HG03280 (cell line): ENCODE results near the gene MSI2.

Experiments
- ATAC-seq: cut with Tn5 transposase; IDR thresholded peaks from one replicate; pipeline ENCODE4 v1.9.1; 2021; ENCODE audit warnings: mild to moderate bottlenecking, moderate library complexity; ENCODE audit not compliant: unreplicated experiment

Gene MSI2

DNA sequence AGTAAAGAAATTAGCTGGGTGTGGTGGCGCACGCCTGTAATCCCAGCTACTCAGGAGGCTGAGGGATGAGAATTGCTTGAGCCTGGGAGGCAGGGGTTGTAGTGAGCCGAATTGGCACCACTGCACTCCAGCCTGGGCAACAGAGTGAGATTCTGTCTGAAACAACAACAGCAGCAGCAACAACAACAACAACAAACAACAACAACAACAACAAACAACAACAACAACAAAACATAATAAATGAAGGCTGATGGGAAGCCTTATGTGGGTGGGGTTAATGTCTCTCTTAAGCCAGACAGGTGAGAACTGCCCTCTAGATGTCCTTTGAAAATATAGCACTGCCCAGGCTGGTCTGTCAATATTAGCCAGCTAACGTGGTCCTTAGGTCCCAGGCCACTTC lies 107.3 kb downstream of the MSI2 start:
- no peak for ATAC-seq

DNA sequence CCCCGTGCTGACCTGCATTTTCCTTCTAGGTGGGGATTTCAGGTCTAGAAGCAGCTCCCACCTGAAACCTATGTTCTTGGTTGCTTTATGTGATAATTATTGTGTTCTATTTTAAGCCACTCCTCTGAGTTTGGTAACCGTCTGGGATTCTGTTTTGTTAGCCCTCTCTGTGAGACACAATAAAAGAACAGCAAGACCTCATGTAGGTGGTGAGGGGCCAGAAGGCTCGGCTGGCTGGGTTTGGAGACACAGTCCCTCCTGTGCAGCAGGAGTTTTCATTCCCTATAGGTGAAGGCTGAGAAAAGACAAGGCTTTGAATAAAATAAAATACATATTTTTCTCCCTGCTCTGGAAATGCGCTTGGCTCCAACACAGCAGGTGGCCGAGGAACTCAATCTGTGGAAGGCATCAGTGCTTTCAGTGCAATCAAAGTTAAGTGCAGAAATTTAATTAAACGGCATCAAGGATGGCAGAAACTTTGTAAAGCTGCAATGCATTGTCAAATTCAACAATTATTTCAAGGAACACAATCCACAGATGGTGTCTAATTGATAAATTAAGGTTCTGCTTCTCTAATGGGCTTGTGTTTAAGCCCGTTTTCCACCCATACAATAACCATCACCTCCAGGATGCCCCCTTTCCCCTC lies 107.8 kb downstream of the MSI2 start:
- no peak for ATAC-seq

GRCh38 chr17:57365420-57365819 lies 109.1 kb downstream of the MSI2 start:
- no peak for ATAC-seq

GRCh38 chr17:57366177-57366557 lies 109.8 kb downstream of the MSI2 start:
- no peak for ATAC-seq

DNA sequence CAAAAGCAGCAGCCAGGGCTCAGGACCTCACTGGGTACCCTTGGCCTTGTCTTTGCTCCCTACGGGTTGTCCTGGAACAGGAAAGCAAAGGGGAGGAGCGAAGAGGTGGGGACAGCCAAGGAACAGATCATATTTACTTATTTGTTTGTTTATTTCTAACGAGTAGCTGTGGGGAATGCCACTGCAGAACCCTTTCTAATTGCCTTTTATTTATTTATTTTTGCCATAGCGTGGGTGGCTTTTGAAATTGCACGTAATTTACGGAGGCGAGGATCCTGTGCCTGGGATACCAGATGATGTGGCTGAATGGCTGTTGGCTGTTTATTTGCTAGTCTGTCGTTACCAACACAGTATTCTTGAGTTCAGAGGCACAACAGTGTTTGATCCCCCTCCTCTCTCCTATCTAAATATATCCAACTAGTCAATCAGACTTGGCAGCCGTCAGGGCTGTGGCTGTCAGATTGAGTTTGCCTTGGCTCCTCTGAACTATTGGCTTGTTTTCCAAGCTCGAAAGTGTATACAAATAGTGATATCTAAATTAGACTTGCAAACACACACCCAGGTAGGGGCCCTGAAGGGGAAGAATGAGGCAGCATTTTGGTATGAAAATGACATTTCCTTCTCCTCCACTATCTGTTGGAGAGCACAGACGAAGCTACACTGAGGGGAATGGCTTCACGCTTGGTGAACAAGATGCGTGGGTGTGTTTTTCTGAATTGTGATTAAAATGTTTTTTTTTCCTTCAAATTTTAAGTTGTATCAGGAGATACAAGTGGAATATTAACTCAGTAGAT lies 110.4 kb downstream of the MSI2 start:
- ATAC-seq, result no peak

DNA sequence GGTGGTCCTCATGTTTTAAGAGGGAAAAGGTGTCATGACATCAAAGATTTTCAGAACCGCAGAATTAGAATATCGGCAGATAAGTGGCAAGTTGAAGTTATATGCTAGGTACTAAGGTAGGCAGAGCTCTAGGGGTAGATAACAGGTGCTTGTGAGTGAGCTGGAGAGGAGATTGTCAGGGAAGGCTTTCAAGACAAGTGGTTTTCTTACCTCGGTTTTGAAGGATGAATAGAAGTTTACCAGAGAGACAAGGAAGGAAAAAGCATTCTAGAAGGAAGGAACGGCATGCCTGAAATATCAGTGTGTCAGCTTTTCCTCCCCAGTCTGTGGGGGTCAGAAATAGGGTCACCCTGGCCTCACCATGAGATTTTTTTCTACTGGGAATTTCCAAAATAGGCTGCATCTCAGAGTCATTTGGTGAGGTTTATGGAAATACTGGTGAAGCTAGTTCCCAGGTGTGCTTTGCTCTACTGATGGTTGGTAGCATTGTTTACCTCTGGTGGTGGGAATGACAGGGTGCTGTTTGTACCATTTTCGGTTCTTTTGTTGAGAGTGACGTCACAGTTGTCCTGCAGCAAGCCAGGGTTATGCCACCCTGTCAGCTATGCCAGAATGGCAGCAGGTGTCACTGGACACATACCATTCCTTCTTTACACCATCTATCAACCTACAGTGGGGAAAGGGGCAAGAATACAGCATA lies 112.5 kb downstream of the MSI2 start:
- no peak for ATAC-seq

- no peak for ATAC-seq
Observed at GRCh38 chr17:57369509-57369945, 113.2 kb downstream of the MSI2 start.

- no peak for ATAC-seq
Observed at GRCh38 chr17:57370037-57370581, 113.8 kb downstream of the MSI2 start.

- no peak for ATAC-seq
Observed at GRCh38 chr17:57370619-57371018, 114.3 kb downstream of the MSI2 start.

DNA sequence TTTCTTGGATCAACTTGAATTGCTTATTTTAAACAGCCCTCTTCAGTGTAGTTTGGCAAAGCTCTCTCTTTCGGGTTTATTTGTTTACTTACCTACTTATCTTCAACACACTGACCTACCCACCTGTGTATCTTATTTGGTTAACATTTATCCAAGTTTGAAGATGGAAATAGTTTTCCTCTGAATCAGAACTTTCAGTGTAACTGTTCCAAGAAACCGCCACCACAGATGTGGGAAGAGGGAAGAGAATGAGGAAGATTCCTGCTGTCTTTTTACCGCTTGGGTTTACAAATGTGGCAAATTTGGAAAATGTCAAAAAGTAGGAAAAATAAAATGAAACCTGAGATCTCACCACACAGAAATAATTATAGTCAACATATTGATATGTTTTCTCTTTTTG lies 115.8 kb downstream of the MSI2 start:
- no peak for ATAC-seq

DNA sequence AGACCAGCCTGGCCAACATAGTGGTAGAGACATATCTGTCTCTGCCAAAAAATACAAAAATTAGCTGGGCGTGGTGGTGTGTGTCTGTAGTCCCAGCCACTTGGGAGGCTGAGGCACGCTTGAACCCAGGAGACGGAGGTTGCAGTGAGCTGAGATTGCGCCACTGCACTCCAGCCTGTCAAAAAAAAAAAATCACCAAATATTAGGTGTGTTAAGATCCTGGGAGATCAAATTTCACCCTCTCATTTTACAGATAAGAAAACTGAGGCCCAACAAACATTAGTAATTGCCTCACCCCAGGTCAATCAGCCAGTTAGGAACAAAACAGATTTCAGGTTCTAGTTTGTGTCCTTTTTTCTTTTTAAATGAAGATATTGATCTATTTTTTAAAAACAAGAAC lies 116.7 kb downstream of the MSI2 start:
- no peak for ATAC-seq

DNA sequence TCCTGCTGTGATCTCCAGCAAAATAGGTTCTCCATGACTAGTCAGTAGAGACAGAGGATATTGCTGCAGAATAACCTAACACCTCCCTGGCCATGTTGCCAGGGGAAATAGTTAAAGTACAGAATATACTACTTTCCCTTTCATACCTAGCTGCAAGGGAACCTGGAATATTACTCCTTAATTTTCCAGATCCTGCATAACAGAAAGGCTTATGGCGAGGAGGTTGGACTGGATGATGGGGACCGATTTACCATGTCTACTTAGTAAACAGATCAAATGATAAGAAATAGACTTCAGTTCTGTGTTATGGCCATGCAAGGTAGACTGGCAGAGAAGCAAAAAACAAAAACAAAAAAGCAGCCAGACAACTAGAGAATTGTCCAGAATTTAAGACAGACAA lies 117.4 kb downstream of the MSI2 start:
- ATAC-seq, result no peak

DNA sequence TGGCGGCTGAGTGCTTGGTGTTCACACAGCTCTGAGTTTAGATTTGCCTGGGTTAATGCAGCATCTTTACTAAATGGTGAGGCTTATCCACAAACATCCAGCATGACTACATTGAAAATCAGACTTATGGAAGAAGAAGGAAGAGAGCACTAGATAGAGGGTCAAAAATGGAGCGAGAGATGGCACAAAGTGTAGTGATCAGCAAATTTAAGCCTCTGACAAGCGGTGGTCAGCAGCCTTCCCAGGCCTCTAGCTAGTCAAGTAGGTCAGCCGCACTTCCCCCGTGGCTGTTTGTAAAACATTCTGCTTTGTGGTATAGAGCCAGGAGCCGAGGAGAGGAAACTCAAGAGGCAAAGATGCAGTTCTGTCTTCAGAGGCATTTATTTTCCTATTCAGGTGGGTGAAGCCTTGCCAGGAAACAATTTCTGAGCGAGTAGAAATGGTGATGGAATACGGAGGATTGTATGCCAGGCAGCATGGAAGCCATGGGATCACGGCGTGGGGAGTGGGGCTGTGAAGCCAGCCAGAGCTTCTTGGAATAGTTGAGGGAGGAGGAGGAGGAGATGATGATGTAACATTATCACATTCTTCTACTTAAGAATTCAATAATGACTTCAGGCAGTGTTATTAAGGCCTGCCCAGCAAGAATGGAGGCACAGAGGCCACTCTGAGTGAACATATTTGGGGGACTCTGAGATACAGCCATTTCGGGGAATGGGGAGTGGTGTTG lies 118.9 kb downstream of the MSI2 start:
- no peak for ATAC-seq

DNA sequence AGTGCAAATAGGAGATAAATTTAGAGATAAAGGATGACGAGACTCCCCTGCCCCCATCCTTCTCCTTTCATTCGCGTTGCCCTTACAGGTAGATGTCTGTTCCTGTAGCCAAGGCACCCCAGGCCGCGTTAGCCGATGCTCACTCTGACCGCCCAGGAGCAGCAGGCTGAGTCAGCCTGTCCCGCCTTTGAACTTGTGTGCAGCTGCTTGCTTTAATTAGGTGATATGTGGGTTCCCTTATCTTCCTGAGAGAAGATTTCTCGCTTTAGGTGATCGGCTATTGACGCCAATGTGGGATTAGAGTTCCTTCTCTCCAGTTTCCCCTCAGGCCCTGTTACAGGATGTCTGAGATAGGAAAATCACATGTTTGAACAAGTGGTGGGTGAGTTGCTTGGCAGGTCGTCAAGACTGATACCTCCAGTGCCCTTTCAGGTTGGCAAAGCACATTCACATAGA lies 119.5 kb downstream of the MSI2 start:
- no peak for ATAC-seq

- ATAC-seq, result no peak
Observed at GRCh38 chr17:57377094-57377493, 120.8 kb downstream of the MSI2 start.

DNA sequence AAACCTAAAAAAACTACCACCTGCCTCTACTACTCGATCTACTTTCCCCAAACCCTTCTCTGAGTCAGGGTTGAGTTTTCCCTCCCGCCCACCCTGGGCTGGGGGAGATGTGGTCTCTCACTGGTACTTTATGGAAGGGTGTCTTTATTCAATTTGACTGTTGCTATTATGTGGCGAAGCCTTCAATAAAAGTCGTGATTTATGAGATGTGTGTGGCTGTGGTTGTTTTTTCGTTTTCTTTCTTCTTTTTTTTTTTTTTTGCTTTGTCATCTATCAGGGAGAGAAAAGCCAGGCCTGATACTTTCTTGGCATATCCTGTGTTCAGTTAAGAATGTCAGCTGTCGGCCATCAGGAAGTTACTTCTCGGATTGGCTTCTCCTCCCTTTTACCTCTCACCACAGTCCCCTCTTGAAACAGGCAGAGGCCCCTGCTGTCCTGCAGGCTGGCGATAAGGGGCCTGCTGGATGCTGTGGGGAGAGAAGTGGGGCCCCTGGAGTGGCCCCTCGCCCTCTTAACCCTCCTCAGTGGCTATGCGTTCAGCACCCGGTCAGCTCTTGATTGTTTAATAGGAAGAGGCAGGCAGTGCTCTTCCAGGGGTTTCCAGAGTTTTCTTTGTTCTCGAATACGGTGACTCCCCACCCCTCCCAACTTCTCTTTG lies 123.0 kb downstream of the MSI2 start:
- no peak for ATAC-seq

DNA sequence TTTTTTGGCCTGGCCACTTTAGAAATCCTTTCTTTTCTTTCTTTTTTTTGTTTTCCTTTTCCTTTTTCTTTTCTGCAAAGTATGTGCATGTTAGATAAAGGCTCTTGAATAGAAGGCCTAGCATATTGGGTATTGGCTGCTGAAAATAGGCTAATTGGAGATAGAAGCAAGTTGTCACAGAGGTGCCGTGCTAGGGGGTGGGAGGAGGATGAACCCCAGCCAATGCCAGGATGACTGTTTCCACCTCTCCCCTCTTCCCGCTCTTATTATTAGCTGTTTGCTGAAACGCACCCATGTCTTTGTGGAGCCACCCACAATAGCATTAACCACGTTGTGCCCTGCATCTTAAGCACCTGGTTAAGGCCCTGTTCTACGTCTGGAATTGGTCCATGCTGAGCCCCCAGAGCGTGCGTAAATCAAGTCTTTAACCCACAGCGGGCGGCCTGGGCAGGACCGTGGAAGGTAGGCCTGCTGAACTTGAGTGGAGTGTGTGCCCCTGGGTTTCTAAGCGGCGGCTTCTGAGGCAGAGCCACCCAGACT lies 123.6 kb downstream of the MSI2 start:
- no peak for ATAC-seq

GRCh38 chr17:57381498-57381897 lies 125.2 kb downstream of the MSI2 start:
- no peak for ATAC-seq

- no peak for ATAC-seq
Observed at GRCh38 chr17:57384219-57384618, 127.9 kb downstream of the MSI2 start.

GRCh38 chr17:57385975-57386374 lies 129.7 kb downstream of the MSI2 start:
- ATAC-seq, result no peak
